B cell (primary cell): ENCODE measurements around the gene FBXO42. TPM values are rescaled to one million over a fixed set of nuclear protein-coding genes. Genes with fewer than 3 reads are reported as not detected.

ENCODE experiments used
- ATAC-seq: fragments of 200-7000 bp; cut with Tn5 transposase; one replicate; pipeline ENCODE4 v1.10.0; 2021; ENCODE audit warnings: low read depth, mild to moderate bottlenecking, moderate number of reproducible peaks, moderate library complexity
- CTCF ChIA-PET: fragments of 350-600 bp; sonication (Branson Sonifier 250); formaldehyde crosslinking; loops from one replicate; lab custom pipeline; 2021; ENCODE audit warnings: antibody characterized with exemption, inconsistent platforms; lab: Charles Lee
- POLR2A ChIA-PET: fragments of 350-600 bp; sonication (Branson Sonifier 250); formaldehyde crosslinking; loops from one replicate; lab custom pipeline; 2021; ENCODE audit warnings: antibody characterized with exemption; lab: Charles Lee
- DNase-seq: peaks from one replicate; pipeline ENCODE4 v3.0.0; 2013
- H2AFZ ChIP-seq: 2 replicates; pipeline ENCODE4 v1.6.1; 2012; ENCODE audit warnings: mild to moderate bottlenecking, low read depth, low read length; ENCODE audit not compliant: insufficient read depth, poor library complexity, severe bottlenecking
- H3K27ac ChIP-seq, 2 donors: 1 replicate in 1 of 2; 2 replicates in 1 of 2; pipeline ENCODE4 v1.5.1; 2012 to 2013; ENCODE audit warnings: low read length in 2 of 2, mild to moderate bottlenecking in 2 of 2, moderate library complexity in 1 of 2
- H3K27me3 ChIP-seq, 4 experiments: fragments of 200-600 bp in 1 of 4; sonication (generic) in 1 of 4; replicated peaks in 1 of 4; 1 replicate in 2 of 4; 2 replicates in 2 of 4; pipeline versions ENCODE4 v1.6.1 to v1.7.0; 2013 to 2016; ENCODE audit warnings: low read length in 3 of 4, mild to moderate bottlenecking in 2 of 4, mixed read lengths in 1 of 4, moderate library complexity in 1 of 4; ENCODE audit not compliant: insufficient read depth in 4 of 4, control insufficient read depth in 3 of 4; ENCODE audit errors: control extremely low read depth in 1 of 4
- H3K36me3 ChIP-seq, 2 experiments: replicated peaks in 1 of 2; 1 replicate in 1 of 2; 2 replicates in 1 of 2; pipeline versions ENCODE4 v1.6.1 to v1.7.1; 2013; ENCODE audit warnings: low read length in 1 of 2; ENCODE audit not compliant: insufficient read depth in 2 of 2, control insufficient read depth in 1 of 2; ENCODE audit errors: control extremely low read depth in 1 of 2, extremely low read depth in 1 of 2
- H3K4me1 ChIP-seq, 2 donors: fragments of 200-600 bp in 1 of 2; sonication (generic) in 1 of 2; 1 replicate in 1 of 2; 2 replicates in 1 of 2; pipeline versions ENCODE4 v1.5.1 to v1.6.1; 2013 to 2017; ENCODE audit warnings: low read length in 2 of 2; ENCODE audit not compliant: control insufficient read depth in 2 of 2, insufficient read depth in 2 of 2
- H3K4me2 ChIP-seq: replicated peaks from 2 replicates; pipeline ENCODE3; 2012; ENCODE audit warnings: mild to moderate bottlenecking, low read depth, low read length; ENCODE audit not compliant: poor library complexity, severe bottlenecking
- H3K4me3 ChIP-seq, 5 experiments: fragments of 200-600 bp in 1 of 5; sonication (generic) in 1 of 5; 1 replicate in 3 of 5; 2 replicates in 2 of 5; pipeline versions ENCODE4 v1.5.1 to v1.7.0; 2011 to 2016; ENCODE audit warnings: low read length in 4 of 5, mild to moderate bottlenecking in 4 of 5, low read depth in 2 of 5, control low read depth in 1 of 5, moderate library complexity in 1 of 5; ENCODE audit not compliant: insufficient read depth in 1 of 5; ENCODE audit errors: control extremely low read depth in 1 of 5, extremely low read depth in 1 of 5
- H3K79me2 ChIP-seq: fragments of 200-600 bp; sonication (generic); one replicate; pipeline ENCODE4 v1.6.0; 2016; ENCODE audit warnings: low read length; ENCODE audit not compliant: control insufficient read depth, insufficient read depth
- H3K9ac ChIP-seq: fragments of 200-600 bp; sonication (generic); 2 replicates; pipeline ENCODE4 v1.6.1; 2017; ENCODE audit warnings: mild to moderate bottlenecking, low read length, moderate library complexity
- H3K9me3 ChIP-seq, 3 donors: one replicate each; pipeline versions ENCODE4 v1.6.1 to v1.7.1; 2013; ENCODE audit warnings: low read length in 2 of 3; ENCODE audit not compliant: control insufficient read depth in 2 of 3, insufficient read depth in 1 of 3; ENCODE audit errors: control extremely low read depth in 1 of 3
- H4K20me1 ChIP-seq: 2 replicates; pipeline ENCODE4 v1.6.0; 2012; ENCODE audit warnings: mild to moderate bottlenecking, low read length; ENCODE audit not compliant: insufficient read depth, control insufficient read depth, poor library complexity, severe bottlenecking
- H3K27ac Mint-ChIP-seq: one replicate; pipeline ENCODE4 v1.8.0; 2021; ENCODE audit warnings: mixed read lengths
- H3K27me3 Mint-ChIP-seq: one replicate; pipeline ENCODE4 v1.8.0; 2021; ENCODE audit warnings: mixed read lengths
- H3K4me1 Mint-ChIP-seq: one replicate; pipeline ENCODE4 v1.8.0; 2021; ENCODE audit warnings: mixed read lengths
- H3K4me3 Mint-ChIP-seq: one replicate; pipeline ENCODE4 v1.8.0; 2021; ENCODE audit warnings: mixed read lengths
- H3K9me3 Mint-ChIP-seq: one replicate; pipeline ENCODE4 v1.8.0; 2022; ENCODE audit warnings: mixed read lengths; ENCODE audit not compliant: insufficient read depth
- EZH2 ChIP-seq: IDR thresholded peaks from 2 replicates; pipeline ENCODE4 v1.6.1; 2012; ENCODE audit warnings: borderline replicate concordance, low read depth, mild to moderate bottlenecking, moderate library complexity, low read length; ENCODE audit not compliant: insufficient read depth, poor library complexity, severe bottlenecking
- WGBS: methylation state at CpG from one replicate; pipeline ENCODE4 v1.1.5; 2013; ENCODE audit warnings: missing lambda C conversion rate; ENCODE audit not compliant: insufficient coverage; 5-methylcytosine and 5-hydroxymethylcytosine counted together
- intact Hi-C: fragments of 100-400 bp; cut with micrococcal nuclease; formaldehyde crosslinking; loops from one replicate; pipeline ENCODE4 v1.10.0; 2022
- polyA plus RNA-seq: library from polyadenylated mRNA; depleted of rRNA; stranded (reverse); fragments of >200 nt; gene quantifications from 2 replicates; pipeline ENCODE4 v1.2.3, GENCODE V29; 2012
- total RNA-seq, 2 donors: library from RNA; stranded (reverse); fragments of 120-200 nt in 1 of 2; gene quantifications; 1 replicate in 1 of 2; 2 replicates in 1 of 2; pipeline versions ENCODE4 v1.2.3 to v1.2.4, GENCODE V29; 2013 to 2022
- TF ChIP-seq, protein P1 (sequence below): fragments of 200-600 bp; IDR thresholded peaks from one replicate; pipeline ENCODE4 v1.8.0; 2022; ENCODE audit warnings: antibody characterized with exemption, mild to moderate bottlenecking

Gene FBXO42
- total and polyA plus RNA-seq, 2 donors (not counting 1 experiment from before 2014, with no cell fraction given), result 17.2 to 33.1 TPM

DNA sequence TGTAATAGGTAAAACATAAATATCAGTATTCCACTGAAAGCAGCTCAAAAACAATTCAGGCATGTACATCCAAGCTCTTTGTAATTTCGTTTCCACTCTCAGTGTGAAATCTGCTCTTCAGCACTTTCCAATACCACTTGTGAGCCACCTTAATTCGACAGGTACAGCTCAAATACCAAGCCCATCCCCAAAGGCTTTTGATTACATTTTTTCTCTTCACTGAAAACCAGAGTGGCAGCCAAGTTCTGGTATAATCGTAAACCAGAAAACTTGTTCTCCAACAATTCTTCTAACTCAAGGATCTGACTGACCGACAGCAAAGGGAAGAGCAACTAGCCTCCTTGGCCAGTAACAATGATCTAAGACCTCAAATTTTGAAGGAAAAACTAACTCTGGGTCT lies 36.8 kb downstream of the FBXO42 start:
- no peaks in the 10 kb centered on the region for H3K9me3 Mint-ChIP-seq
- ATAC-seq (no peak), DNase-seq (no peak)
- no peak overlapping the region for H3K4me2 ChIP-seq
- no peak overlapping the region for H3K4me3 Mint-ChIP-seq
- no peak overlapping the region for H2AFZ ChIP-seq
- no peak for TF ChIP-seq EZH2
- TF ChIP-seq, protein P1, sequence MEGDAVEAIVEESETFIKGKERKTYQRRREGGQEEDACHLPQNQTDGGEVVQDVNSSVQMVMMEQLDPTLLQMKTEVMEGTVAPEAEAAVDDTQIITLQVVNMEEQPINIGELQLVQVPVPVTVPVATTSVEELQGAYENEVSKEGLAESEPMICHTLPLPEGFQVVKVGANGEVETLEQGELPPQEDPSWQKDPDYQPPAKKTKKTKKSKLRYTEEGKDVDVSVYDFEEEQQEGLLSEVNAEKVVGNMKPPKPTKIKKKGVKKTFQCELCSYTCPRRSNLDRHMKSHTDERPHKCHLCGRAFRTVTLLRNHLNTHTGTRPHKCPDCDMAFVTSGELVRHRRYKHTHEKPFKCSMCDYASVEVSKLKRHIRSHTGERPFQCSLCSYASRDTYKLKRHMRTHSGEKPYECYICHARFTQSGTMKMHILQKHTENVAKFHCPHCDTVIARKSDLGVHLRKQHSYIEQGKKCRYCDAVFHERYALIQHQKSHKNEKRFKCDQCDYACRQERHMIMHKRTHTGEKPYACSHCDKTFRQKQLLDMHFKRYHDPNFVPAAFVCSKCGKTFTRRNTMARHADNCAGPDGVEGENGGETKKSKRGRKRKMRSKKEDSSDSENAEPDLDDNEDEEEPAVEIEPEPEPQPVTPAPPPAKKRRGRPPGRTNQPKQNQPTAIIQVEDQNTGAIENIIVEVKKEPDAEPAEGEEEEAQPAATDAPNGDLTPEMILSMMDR, result no peak
- peaks cover 0 to 32% of the 10 kb centered on the region in 2 experiments for H3K36me3 ChIP-seq
- ChIA-PET CTCF (interaction anchor here (1.4 kb wide), 1 partner anchor 48 kb away, joined by 6 read pairs; no protein-coding TSS in a partner anchor), POLR2A (no interaction called here)
- peaks cover 47% of the 10 kb centered on the region for H3K79me2 ChIP-seq
- 76% methylated on average over 3 of the region's 4 CpGs for WGBS
- no peak overlapping the region for H3K27ac Mint-ChIP-seq
- intact Hi-C loops, result no loop called here
- H3K4me3 ChIP-seq, result no peak overlapping the region
- no peaks in the 10 kb centered on the region for H3K9me3 ChIP-seq
- no peaks in the 10 kb centered on the region for H3K4me1 ChIP-seq
- no peaks in the 10 kb centered on the region for H3K27me3 ChIP-seq
- no peak overlapping the region for H3K27ac ChIP-seq
- no peak overlapping the region for H3K9ac ChIP-seq
- H3K4me1 Mint-ChIP-seq, result peaks cover 18% of the 10 kb centered on the region
- H4K20me1 ChIP-seq, result peaks cover 26% of the 10 kb centered on the region
- no peaks in the 10 kb centered on the region for H3K27me3 Mint-ChIP-seq

DNA sequence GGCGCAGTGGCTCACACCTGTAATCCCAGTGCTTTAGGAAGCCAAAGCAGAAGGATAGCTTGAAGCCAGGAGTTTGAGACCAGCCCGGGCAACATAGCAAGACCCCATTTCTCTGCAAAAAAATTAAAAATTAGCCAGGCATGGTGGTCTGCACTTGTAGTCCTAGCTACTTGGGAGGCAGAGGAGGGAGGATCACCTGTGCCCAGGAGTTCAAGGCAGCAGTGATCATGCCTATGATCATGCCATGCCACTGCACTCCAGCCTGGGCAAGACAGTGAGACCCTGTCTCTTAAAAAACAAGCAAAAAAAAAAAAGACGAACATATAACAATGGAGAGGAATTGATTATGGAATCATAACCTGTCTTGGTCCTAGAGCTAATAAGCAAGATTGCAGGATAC lies 45.1 kb downstream of the FBXO42 start:
- ChIA-PET POLR2A (no interaction called here), CTCF (no interaction called here)
- Mint-ChIP-seq H3K4me1 (no peaks in the 10 kb centered on the region), H3K27me3 (no peaks in the 10 kb centered on the region), H3K4me3 (no peak overlapping the region), H3K9me3 (no peaks in the 10 kb centered on the region), H3K27ac (no peak overlapping the region)
- no peak overlapping the region for H3K4me3 ChIP-seq
- no peak overlapping the region for H3K4me2 ChIP-seq
- H2AFZ ChIP-seq, result no peak overlapping the region
- H3K27me3 ChIP-seq, result no peaks in the 10 kb centered on the region
- TF ChIP-seq, protein P1, result no peak
- no peak for TF ChIP-seq EZH2
- WGBS, result 96% methylated on average over 2 of the region's 3 CpGs
- intact Hi-C loops, result no loop called here
- DNase-seq, result no peak
- no peak for ATAC-seq
- no peaks in the 10 kb centered on the region for H4K20me1 ChIP-seq
- H3K79me2 ChIP-seq, result peaks cover 41% of the 10 kb centered on the region
- H3K9me3 ChIP-seq, result no peaks in the 10 kb centered on the region
- H3K4me1 ChIP-seq, result no peaks in the 10 kb centered on the region
- H3K9ac ChIP-seq, result no peak overlapping the region
- no peak overlapping the region for H3K27ac ChIP-seq
- peaks cover 12 to 67% of the 10 kb centered on the region in 2 experiments for H3K36me3 ChIP-seq
